ENCODE results near the gene CDC45.

CDC45 gene

GRCh38 chr22:19476023-19476422, 3.7 kb upstream of the CDC45 start:
- H3K27ac ChIP-seq (ENCODE audit: extremely low read depth, low read depth, low read length) = no peak overlapping the region
- TF ChIP-seq ZNF350 (tag by site-specific recombination; IDR thresholded peaks at IDR 0.05) = no peak
- TF ChIP-seq ZNF664 (tag by site-specific recombination; IDR thresholded peaks at IDR 0.05) = no peak
- no peak for TF ChIP-seq ZNF561 (tag by site-specific recombination; IDR thresholded peaks at IDR 0.05; ENCODE audit: borderline replicate concordance)
- no peak for TF ChIP-seq SP3 (tag by site-specific recombination; IDR thresholded peaks at IDR 0.05)
- no peak for TF ChIP-seq HIC1 (tag by site-specific recombination; IDR thresholded peaks at IDR 0.05)
- TF ChIP-seq ZNF391 (tag by site-specific recombination; IDR thresholded peaks at IDR 0.05; ENCODE audit: borderline replicate concordance, low read depth) = no peak
- TF ChIP-seq, protein P1, sequence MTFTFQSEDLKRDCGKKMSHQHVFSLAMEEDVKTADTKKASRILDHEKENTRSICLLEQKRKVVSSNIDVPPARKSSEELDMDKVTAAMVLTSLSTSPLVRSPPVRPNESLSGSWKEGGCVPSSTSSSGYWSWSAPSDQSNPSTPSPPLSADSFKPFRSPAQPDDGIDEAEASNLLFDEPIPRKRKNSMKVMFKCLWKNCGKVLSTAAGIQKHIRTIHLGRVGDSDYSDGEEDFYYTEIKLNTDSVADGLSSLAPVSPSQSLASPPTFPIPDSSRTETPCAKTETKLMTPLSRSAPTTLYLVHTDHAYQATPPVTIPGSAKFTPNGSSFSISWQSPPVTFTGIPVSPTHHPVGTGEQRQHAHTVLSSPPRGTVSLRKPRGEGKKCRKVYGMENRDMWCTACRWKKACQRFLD (tag by site-specific recombination; IDR thresholded peaks at IDR 0.05) = no peak
- TF ChIP-seq ZNF843 (tag by site-specific recombination; IDR thresholded peaks at IDR 0.05) = no peak
- no peak for TF ChIP-seq ZNF148 (tag by site-specific recombination; IDR thresholded peaks at IDR 0.05; ENCODE audit: borderline replicate concordance)
- no peak for TF ChIP-seq ZNF292 (tag by site-specific recombination; IDR thresholded peaks at IDR 0.05; ENCODE audit: borderline replicate concordance, low read depth)
- TF ChIP-seq ZNF544 (tag by site-specific recombination; IDR thresholded peaks at IDR 0.05) = no peak
- CTCF ChIA-PET = no interaction called here
- no peak overlapping the region for H3K4me3 ChIP-seq (ENCODE audit: low read depth, low read length)
- H3K4me1 ChIP-seq (ENCODE audit: control insufficient read depth, insufficient read depth, low read length) = no peaks in the 10 kb centered on the region
- peaks cover 0 to 52% of the 10 kb centered on the region in 2 experiments; a peak in 2 of 3 replicates for H3K36me3 ChIP-seq (ENCODE audit: control insufficient read depth in 2 of 2, insufficient read depth in 1 of 2, low read length in 2 of 2)
- H3K9me3 ChIP-seq (ENCODE audit: control insufficient read depth, insufficient read depth, low read depth, low read length) = no peaks in the 10 kb centered on the region
- POLR2A ChIA-PET = interaction anchor here (0.7 kb wide), 1 partner anchor 466 kb away, joined by 6 read pairs; no protein-coding TSS in a partner anchor

- H3K4me3 ChIP-seq (ENCODE audit: low read depth, low read length) = peak overlapping the region; percentile 77
- H3K4me1 ChIP-seq (ENCODE audit: control insufficient read depth, insufficient read depth, low read length) = no peaks in the 10 kb centered on the region
- ChIA-PET POLR2A (interaction anchor here (1.7 to 3.4 kb wide), 2 partner anchors 30 to 299 kb away, joined by 3 to 20 read pairs; partner anchors contain the start of genes C22orf39 and SLC25A1), CTCF (interaction anchor here (0.5 to 4.6 kb wide), 10 partner anchors 9 to 717 kb away, joined by 3 to 31 read pairs (median 4); no protein-coding TSS in a partner anchor)
- TF ChIP-seq PRDM1 (tag by site-specific recombination; IDR thresholded peaks at IDR 0.05) (peak; percentile 11; the same call in 1 of the 2 replicates), GLI4 (tag by site-specific recombination; IDR thresholded peaks at IDR 0.05) (no peak), ZNF121 (tag by site-specific recombination; IDR thresholded peaks at IDR 0.05) (no peak), ZNF169 (tag by site-specific recombination; IDR thresholded peaks at IDR 0.05) (no peak), ZNF362 (tag by site-specific recombination; IDR thresholded peaks at IDR 0.05) (0 out of 2 replicates have a peak, but pooled peaks have one; percentile 33), ZNF645 (tag by site-specific recombination; IDR thresholded peaks at IDR 0.05) (no peak), ZNF776 (tag by site-specific recombination; IDR thresholded peaks at IDR 0.05; ENCODE audit: borderline replicate concordance) (no peak), ZNF664 (tag by site-specific recombination; IDR thresholded peaks at IDR 0.05) (0 out of 2 replicates have a peak, but pooled peaks have one; percentile 14), ZXDB (tag by site-specific recombination; IDR thresholded peaks at IDR 0.05) (no peak), ZNF10 (tag by site-specific recombination; IDR thresholded peaks at IDR 0.05) (no peak), SP7 (tag by site-specific recombination; IDR thresholded peaks at IDR 0.05) (no peak), ZNF654 (tag by site-specific recombination; IDR thresholded peaks at IDR 0.05; ENCODE audit: low read depth) (peak; percentile 42; the same call in 1 of the 2 replicates)
- peaks cover 0 to 47% of the 10 kb centered on the region in 2 experiments; a peak in 2 of 3 replicates for H3K36me3 ChIP-seq (ENCODE audit: control insufficient read depth in 2 of 2, insufficient read depth in 1 of 2, low read length in 2 of 2)
- no peak overlapping the region for H3K27ac ChIP-seq (ENCODE audit: extremely low read depth, low read depth, low read length)
- H3K9me3 ChIP-seq (ENCODE audit: control insufficient read depth, insufficient read depth, low read depth, low read length) = no peaks in the 10 kb centered on the region
Observed at GRCh38 chr22:19477321-19478044, 2.2 kb upstream of the CDC45 start.

Measured in HEK293 (cell line).